GF-D8 (cell line): ENCODE data around the gene HACD4.

Experiments used
- DNase-seq: peaks from one replicate; lab custom pipeline; 2025; lab: John Stamatoyannopoulos, UW

Gene HACD4

GRCh38 chr9:21016701-21017491 lies 14.5 kb downstream of the HACD4 start:
- DNase-seq: no peak

DNA sequence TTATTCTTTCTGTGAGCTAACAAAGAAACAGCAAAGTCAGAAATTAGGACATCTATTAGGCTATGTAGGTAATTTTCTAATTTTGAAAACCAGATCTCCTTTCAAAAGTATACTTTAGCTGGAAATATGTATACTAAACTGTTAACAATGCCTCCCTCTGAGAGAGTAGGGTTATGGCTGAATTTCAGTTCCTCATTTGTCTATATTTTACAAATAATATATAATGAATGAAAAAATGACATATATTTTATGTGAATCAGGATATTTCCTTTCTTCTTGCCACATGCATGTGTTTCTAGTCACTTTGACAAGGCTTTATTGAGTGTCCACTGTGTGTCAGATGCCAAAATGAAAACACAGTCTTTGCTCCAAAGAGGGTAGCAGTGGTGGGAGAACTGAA lies 15.4 kb downstream of the HACD4 start:
- DNase-seq: no peak

DNA sequence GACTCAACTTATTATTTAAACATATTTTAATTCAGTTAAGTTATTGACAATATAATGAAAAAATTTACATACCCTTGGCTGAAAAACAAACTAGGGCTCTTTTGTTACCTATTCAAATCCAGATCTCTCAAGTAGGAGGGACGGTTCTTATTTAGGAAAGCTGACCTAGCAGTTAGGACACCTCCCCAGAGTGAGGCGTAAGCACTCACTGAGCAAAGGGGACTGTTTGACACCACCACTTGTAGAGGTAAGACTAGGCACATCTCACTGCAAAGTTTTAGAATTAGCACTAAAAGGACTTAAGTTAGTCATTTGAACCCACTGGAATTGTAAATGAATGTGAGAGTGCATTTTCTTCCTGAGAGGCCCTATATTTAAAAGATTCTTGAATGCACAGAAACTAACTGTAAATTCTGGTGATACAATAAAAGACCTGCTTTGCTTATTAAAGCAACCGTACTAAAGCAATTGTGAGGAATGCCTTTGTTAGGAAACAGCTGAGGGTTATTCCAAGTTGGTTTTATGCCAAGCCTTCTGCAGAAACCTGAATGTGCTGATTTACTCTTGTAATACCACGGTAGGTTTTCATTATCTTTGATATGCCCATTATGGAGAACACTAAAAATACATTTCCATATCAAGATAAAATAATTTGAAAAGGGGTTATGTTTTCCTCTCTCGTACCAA lies 16.2 kb downstream of the HACD4 start:
- DNase-seq: no peak

DNA sequence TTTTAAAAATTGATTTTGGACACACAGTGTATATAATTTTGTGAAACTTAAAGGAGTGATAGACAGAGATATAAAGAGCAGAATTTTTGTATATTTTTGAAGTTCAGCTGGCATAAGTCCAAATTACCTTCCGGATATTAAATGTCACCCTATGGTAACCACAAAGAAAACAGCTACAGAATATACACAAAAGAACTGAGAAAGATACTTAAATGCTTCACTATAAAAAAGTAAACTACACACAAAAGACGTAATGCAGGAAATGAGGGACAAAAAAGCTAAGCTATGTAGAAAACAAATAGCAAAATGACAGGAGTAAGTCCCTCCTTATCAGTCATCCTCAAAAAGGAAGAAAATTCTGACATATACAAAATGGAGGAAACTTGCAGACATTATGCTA lies 29.4 kb downstream of the HACD4 start:
- no peak for DNase-seq

- DNase-seq: no peak
These were observed 29.9 kb downstream of the HACD4 start for GRCh38 chr9:21001581-21001980.

DNA sequence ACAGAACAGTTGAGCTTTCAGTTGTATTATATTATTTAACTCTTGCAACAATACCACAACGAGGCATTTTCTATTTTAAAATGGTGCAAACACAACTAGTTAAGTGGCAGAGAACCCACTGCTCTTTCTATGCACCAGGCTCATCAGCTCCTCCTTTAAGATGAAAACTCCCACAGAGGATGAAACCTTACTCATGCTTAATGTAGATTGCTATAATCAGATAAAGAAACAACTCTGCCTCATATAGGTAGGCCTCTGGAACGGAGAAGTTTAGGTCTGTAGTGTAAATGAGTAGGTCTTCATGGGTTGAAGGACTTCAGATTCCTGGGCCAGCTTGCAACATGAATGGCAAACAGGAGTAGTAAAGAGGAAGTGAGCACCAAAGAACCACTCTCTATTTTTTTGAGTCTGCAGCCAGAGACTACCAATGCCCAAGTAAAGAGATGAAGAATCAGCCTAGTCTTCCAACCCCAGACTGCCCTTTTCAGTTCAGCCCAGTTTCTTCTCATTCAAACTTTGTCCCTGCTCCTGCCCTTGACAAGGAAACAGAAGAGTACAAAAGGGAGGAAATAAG lies 33.9 kb downstream of the HACD4 start:
- no peak for DNase-seq

- no peak for DNase-seq
These were observed 34.6 kb downstream of the HACD4 start for GRCh38 chr9:20996809-20997208.

- no peak for DNase-seq
These were observed 35.8 kb downstream of the HACD4 start for GRCh38 chr9:20995616-20996015.

DNA sequence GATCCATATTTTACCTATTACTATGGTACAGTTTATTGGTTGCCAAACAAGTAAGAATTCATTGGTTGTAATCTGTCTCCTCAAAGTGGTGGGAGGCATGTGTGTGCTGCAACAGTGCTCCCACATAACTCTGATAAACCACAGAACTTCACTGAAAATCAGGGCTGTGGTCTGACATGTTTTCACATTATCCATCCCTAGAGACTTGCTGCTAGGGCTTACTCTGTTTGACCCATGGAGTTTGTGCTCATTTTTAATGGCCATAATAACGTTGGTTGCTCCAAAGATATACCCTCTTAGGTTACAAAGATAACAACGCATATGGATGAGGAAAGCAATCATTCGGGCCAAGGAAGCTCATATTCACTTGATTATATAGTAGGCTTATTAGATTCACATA lies 37.0 kb downstream of the HACD4 start:
- DNase-seq: no peak

GRCh38 chr9:20990867-20991266 lies 40.6 kb downstream of the HACD4 start:
- peak; percentile 80 for DNase-seq

- DNase-seq: no peak
These were observed 41.5 kb downstream of the HACD4 start for GRCh38 chr9:20989923-20990341.

GRCh38 chr9:20988671-20989315 lies 42.6 kb downstream of the HACD4 start:
- DNase-seq: no peak

DNA sequence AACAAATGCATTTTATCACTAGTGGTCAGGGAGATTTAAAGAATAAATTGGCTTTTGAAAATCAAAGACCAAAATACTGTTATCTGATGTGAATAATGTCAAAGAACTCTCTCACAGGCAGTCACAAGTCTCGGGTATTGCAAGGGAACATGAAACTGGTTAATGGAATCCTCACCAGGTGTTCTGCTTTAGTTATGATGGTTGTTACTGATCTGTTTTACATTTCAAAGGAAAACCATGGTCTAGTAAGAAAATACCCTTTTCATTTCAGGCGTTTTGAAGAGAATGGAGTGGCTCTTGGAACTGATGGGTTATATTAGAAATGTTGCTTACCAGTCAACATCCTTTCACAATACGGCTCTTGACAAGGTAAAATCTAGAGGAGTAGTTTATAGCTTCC lies 43.4 kb downstream of the HACD4 start:
- no peak for DNase-seq

- DNase-seq: no peak
These were observed 43.9 kb downstream of the HACD4 start for GRCh38 chr9:20987521-20987920.

DNA sequence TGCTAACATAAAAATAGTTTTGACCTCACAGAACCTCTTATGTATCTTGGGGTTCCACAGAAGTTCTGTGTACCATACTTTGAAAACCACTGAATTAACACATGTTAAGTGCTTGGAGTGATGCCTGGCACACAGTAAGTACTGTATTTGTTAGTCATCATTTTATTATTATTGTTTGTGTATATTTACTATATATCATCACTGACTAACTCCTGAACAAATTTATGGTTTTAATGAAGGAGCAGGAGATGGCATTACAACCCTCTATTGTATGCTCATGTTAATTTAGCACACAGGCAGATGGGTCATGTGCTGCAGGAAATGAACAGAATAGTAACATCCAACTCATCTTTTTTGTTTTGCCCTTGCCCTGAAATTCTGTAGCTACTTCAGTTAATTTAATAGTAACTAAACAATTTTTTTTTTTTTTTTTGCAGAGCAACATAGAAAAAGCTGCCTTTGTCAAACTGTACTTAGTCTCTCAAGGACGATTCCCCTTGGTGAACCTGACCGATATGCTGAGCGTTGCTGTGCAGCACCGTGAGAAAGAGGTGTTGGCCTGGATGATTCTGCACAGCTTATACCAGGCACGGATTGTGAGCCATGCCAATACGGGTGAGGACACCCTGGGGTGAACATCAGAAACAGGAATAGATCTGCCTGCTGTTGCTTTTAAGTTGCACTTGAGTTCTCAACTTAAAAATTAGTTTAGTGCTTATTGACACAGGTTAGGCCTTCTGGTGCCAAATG lies 45.4 kb downstream of the HACD4 start:
- DNase-seq: no peak

GRCh38 chr9:20984506-20984905 lies 46.9 kb downstream of the HACD4 start:
- no peak for DNase-seq

DNA sequence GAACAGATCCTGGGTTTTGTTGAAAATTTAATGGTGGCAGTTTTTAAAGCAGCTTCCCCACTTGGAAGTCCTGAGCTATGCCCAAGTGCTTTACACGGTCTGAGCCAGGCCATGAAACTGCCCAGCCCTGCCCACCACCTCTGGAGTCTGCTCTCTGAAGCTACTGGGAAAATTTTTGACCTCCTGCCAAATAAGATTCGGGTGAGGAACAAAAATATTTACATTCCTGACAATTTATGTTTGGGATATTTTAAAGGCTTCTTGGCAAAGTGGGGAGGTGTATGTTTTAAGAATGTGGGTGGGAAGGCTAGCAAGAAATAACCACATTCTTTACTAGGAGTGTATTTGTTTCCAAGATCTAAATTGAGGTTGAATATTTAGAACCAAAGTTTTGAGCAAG lies 50.0 kb downstream of the HACD4 start:
- no peak for DNase-seq

- peak; percentile 46 for DNase-seq
These were observed 50.5 kb downstream of the HACD4 start for GRCh38 chr9:20980832-20981455.

- no peak for DNase-seq
These were observed 53.2 kb downstream of the HACD4 start for GRCh38 chr9:20978249-20978648.

- peak; percentile 42 for DNase-seq
These were observed 57.1 kb downstream of the HACD4 start for GRCh38 chr9:20974191-20974938.
